KG1 (cell line): ENCODE results near the gene CYP2S1.

Source experiments
- DNase-seq: peaks from one replicate; lab custom pipeline; 2025; lab: John Stamatoyannopoulos, UW

CYP2S1 gene

DNA sequence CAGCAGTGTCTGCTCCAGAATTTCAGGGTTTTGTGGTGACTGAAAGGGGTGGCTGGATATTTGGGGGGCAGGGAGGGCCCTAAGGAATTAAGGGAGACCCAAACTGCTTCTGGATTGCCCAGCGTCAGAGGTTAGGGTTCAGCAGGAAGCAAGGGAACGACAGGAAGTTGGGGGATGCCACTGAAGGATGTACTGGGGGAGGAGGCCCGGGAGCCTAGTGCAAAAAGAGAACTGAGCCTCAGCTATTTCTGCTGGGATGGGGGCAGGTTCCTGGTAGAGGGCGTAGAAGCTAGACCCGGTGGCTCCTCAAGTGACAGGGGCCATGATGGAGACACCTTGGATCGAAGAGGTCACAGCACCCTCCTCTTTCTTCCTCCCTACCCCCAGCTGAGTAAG lies 1.1 kb downstream of the CYP2S1 start:
- no peak for DNase-seq

DNA sequence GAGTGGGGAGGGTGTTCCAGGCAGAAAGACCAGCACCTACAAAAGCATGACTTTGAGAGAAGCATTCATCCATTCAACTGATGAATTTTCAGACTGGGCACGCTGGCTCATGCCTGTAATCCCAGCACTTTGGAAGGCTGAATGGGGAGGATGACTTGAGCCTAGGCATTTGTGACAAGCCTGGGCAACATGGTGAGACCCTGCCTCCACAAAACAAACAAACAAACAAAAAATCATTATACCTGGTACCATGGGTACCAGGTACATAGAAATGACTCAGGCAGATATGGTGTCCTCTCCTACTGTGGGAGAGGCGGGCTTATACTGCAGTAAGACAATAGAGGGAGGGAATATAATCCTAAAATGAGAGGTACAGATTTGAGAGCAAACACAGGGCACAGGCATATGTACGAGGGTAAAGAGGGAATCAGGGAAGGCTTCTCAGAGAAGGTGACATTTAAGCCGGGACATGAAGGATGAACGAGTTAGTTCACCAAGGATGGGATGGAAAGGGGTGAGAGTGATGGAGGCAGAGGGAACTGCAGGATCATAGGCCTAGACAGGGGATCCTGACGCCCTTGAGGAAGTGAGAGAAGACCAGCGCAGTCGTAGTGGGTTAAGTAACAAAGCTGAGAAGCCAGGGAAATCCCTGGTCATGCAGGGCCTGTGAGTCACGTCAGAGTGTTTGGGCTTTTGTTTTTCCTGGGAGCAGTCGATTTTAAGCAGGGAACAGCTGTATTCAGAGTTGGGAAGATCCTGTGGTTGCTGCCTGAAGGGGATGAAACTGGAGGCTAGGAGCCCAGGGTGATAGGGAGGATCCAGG lies 2.9 kb downstream of the CYP2S1 start:
- no peak for DNase-seq

DNA sequence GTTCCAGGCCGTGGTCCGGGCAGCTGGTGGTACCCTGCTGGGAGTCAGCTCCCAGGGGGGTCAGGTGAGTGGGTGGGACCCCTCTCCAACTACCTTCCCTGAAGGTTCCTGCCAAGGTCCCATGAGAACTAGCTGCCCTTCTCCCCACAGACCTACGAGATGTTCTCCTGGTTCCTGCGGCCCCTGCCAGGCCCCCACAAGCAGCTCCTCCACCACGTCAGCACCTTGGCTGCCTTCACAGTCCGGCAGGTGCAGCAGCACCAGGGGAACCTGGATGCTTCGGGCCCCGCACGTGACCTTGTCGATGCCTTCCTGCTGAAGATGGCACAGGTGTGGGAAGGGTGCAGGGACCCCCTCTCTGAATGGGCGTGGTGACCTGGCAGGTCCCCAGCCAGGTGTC lies 5.5 kb downstream of the CYP2S1 start:
- DNase-seq: no peak

- DNase-seq: no peak
These were observed 10.4 kb downstream of the CYP2S1 start for GRCh38 chr19:41203371-41203770.

GRCh38 chr19:41204338-41204737 lies 11.3 kb downstream of the CYP2S1 start:
- DNase-seq: peak; percentile 20

DNA sequence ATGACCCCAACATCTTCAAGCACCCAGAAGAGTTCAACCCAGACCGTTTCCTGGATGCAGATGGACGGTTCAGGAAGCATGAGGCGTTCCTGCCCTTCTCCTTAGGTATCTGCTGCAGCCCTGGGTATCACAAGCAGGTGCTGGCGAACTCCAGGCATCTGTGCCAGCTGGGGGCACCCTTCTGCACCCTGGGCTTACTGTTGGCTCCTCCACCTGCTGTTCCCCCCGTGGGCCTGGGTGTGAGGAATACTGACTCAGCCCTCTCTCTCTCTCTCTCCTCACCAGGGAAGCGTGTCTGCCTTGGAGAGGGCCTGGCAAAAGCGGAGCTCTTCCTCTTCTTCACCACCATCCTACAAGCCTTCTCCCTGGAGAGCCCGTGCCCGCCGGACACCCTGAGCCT lies 13.0 kb downstream of the CYP2S1 start:
- no peak for DNase-seq

DNA sequence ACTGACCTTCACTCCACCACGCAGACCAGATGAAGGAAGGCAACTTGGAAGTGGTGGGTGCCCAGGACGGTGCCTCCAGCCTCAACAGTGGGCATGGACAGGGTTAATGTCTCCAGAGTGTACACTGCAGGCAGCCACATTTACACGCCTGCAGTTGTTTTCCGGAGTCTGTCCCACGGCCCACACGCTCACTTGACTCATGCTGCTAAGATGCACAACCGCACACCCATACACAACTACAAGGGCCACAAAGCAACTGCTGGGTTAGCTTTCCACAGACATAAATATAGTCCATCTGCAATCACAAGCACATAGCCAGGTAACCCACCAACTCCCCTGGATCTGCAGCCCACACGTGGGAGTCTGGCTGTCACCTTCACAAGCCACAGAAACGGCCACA lies 13.4 kb downstream of the CYP2S1 start:
- DNase-seq: no peak

DNA sequence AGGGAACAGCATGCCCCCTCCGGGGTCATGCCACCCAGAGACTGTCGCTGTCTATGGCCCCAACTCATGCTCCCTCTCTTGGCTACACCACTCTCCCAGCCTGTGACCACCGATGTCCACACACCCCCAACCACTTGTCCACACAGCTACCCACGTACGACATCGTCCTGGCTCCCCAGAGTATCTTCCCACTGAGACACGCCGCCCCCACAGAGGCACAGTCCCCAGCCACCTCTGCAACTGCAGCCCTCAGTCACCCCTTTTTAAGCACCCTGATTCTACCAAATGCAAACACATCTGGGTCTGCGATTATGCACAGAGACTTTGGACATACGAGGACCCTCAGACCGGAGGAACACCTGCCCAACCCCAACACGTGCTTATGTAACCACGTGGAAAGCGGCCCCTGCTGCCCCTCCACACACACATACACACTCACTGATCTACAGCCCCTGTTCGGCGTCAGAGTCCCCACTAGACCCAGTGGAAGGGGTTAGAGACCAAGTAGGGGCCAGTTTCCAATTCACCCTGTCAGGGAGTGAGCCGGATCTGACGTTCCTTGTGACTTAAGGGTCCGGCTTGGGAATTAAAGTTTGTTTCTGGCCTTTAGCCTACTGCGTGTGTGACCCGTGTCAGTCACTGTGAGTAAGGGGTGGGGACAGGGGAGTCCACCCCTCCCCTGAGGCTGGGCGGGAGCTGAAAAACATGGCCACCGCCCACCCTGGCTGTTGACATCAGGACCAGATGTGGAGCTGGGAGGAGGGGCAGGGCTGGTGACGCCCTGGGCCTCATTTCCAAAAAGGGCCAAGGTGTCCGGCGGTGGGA lies 14.1 kb downstream of the CYP2S1 start:
- DNase-seq: no peak

DNA sequence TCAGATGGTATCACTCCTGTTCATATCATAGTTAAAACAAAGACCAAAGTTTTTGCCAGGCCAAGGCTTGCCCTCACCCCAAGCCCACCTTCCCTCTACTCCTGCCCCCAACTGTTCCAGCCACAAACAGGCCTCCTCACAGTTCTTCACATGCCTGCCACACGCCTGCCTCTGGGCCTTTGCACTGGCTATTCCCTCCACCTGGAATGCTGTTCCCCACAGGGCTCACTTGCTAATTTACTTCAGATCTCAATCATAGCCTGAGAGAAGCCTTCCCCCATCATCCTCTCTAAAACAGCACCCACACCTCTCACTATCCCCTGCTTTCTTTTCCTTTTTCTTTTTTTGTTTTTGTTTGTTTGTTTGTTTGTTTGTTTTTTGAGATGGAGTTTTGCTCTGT lies 21.1 kb downstream of the CYP2S1 start:
- DNase-seq: no peak

- no peak for DNase-seq
These were observed 24.7 kb downstream of the CYP2S1 start for GRCh38 chr19:41217741-41218140.

- DNase-seq: no peak
These were observed 25.2 kb downstream of the CYP2S1 start for GRCh38 chr19:41218249-41218614.

DNA sequence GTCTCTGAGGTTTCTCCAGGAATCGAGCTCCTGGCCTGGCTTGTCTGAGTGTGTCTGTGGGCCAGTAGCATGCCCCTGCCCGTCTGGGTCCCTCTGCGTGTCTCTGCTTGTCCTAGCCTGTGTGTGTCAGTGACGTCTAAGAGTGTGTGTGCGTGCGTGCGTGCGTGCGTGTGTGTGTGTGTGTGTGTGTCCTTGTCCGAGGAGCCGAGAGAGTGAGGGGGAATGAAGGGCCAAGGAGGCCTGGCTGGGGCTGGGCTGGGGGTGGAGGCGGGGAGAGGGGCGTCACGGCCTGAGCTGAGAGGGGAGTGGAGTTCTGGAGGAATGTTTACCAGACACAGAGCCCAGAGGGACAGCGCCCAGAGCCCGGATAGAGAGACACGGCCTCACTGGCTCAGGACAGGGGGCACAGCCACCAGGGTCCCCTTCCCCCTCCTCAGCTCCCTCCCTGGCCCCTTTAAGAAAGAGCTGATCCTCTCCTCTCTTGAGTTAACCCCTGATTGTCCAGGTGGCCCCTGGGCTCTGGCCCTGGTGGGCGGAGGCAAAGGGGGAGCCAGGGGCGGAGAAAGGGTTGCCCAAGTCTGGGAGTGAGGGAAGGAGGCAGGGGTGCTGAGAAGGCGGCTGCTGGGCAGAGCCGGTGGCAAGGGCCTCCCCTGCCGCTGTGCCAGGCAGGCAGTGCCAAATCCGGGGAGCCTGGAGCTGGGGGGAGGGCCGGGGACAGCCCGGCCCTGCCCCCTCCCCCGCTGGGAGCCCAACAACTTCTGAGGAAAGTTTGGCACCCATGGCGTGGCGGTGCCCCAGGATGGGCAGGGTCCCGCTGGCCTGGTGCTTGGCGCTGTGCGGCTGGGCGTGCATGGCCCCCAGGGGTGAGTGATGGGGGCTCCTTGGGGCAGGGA lies 25.8 kb downstream of the CYP2S1 start, which contains the start of gene AXL:
AXL (plus strand) TSS at position 609 of the 893 bp plus-strand sequence; CDS start at position 779, 170 bp downstream.
- DNase-seq: no peak

DNA sequence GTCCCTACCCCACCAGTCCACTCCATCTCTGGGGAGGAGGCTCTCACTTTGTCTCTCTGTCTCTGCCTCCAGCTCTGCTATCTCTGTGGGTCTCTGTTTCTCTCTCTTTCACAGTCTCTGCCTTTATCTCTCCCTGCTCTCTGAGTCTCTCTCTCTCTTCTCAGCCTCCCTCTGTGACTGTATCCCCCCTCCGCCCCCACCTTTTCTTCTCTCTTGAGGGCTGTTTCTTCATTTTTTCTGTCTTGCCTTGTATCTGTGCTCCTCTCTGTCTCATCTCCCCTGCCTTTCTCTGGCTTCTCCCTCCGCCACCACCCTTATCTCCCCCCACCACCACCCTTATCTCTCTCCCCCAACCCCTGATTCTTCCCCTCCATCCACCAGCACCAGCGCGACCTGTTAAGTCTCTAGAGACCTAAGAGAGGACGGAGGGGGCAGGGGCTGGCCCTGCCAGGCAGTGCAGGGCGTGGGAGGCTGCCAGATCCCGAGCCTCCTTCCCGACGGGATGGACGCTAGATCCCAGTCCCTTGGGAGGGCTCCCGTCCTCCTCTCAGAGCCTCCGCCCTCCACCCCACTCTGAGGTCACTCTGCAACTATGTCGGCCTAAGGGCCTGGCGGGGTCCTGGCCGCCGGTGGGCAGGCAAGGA lies 27.0 kb downstream of the CYP2S1 start:
- no peak for DNase-seq

GRCh38 chr19:41220811-41221210 lies 27.8 kb downstream of the CYP2S1 start:
- no peak for DNase-seq

DNA sequence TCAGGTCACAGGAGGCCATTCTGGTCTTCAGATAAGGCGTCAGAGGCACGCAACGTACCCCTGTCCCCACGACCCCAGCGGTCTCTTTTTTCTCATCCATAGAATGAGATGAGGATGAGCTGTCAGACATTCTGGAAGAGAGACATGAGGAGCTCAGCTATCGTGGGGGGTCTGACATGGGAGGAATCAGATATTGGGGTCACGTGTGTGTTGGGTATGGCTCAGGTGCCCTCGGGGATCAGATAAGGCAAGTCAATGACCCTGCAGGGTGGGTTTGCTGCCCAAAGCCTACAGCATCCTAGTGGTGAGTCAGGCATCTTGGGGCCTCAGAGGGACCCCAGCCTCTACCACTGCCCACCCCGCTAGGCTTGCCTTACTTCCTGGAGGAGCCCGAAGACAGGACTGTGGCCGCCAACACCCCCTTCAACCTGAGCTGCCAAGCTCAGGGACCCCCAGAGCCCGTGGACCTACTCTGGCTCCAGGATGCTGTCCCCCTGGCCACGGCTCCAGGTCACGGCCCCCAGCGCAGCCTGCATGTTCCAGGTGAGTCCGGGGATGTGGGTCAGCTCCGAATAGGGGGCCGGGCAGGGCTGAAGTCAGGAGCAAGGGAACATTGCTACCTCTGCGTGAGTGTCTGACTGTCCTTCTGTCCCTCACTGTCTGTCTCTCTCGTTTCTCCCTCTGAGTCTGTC lies 28.6 kb downstream of the CYP2S1 start:
- DNase-seq: no peak

DNA sequence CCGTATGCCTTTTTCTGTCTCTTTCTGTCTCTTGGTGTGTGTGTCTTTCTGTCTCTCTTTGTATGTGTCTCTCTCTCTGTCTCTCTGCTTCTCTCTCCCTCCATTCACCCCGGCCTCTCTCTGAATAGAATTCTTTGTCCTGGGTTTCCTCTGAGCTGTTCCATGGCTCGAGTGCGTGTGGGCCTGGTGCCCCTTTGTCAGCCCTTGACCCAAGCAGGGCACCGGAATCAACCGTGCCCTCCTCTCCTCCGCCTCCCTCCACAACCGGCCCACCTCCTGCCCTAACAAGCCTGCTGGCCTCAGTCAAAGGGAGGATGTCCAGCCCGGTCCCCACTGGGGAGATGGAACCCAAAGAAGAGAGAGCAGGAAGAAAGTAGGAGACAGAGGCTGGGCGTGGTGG lies 29.2 kb downstream of the CYP2S1 start:
- DNase-seq: no peak

GRCh38 chr19:41223431-41224234 lies 30.6 kb downstream of the CYP2S1 start:
- no peak for DNase-seq

GRCh38 chr19:41224632-41225031 lies 31.6 kb downstream of the CYP2S1 start:
- no peak for DNase-seq

DNA sequence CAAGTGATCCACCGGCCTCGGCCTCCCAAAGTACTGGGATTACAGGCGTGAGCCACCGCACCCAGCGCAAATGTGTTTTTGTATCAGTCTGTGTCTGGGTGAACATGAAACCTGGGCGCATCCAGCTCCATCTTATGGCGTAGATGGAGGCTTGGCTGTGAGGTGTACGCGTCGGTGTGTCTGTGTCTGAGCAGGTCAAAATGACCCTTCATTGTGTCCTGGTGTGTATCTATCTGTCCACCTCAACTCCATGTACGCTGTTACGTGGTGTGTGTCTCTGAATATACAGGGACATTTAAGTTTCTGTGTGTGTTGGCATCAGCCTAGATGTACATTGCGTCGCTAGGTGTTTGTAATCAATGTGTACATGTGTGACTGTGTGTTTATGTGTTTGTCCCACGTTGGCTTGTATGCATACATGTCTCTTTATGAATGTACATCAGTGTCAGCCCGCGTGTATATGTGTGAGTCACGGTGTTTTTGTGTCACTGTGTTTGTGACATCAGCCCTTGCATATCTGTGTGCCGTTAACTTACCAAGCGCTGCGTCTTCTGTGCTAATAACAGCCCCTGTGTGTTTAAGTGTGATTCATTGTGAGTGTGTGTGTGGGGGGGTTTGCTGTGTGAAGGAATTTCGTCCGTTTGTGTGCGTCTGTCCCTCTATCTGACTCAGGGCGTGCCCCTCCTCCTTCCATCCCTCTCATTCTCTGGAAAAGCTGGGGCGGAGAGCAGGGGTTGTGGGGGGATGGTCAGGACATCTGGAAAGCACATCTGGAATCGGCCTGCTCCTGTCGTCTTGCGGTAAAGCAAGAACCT lies 32.4 kb downstream of the CYP2S1 start:
- DNase-seq: no peak
